ENCODE data around the gene RALGAPB.

DNA sequence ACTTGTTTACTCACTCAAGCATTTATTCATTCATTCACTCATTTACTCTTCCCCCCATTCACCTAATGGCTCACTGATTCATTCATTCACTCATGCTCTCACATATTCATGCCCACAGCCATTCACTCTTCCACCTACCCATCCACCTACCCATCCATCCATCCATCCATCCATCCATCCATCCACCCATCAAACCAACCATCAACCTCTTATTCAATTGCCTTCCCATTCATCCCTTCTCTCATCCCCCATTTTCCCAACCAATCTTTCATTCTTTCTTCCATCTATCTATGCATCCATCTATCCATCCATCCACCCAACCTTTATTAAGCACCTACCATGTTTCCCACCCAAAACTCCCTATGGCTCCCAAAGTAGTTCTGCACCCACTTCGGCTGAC lies 127.4 kb downstream of the RALGAPB start:
- TF ChIP-seq, protein P1, sequence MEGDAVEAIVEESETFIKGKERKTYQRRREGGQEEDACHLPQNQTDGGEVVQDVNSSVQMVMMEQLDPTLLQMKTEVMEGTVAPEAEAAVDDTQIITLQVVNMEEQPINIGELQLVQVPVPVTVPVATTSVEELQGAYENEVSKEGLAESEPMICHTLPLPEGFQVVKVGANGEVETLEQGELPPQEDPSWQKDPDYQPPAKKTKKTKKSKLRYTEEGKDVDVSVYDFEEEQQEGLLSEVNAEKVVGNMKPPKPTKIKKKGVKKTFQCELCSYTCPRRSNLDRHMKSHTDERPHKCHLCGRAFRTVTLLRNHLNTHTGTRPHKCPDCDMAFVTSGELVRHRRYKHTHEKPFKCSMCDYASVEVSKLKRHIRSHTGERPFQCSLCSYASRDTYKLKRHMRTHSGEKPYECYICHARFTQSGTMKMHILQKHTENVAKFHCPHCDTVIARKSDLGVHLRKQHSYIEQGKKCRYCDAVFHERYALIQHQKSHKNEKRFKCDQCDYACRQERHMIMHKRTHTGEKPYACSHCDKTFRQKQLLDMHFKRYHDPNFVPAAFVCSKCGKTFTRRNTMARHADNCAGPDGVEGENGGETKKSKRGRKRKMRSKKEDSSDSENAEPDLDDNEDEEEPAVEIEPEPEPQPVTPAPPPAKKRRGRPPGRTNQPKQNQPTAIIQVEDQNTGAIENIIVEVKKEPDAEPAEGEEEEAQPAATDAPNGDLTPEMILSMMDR (IDR thresholded peaks at IDR 0.05 in 8 of 11, conservative IDR thresholded peaks at IDR 0.05 in 3 of 11) = no peak
- TF ChIP-seq POLR2A (IDR thresholded peaks at IDR 0.05) (no peak), POLR2AphosphoS5 (IDR thresholded peaks at IDR 0.05) (no peak)

All from spleen (tissue), 7 donors.